GM21717 (cell line): ENCODE results near the gene OBP2B.

Source experiments
- ATAC-seq: cut with Tn5 transposase; IDR thresholded peaks from one replicate; pipeline ENCODE4 v1.9.1; 2021; ENCODE audit warnings: mild to moderate bottlenecking, moderate library complexity; ENCODE audit not compliant: unreplicated experiment

Gene OBP2B

DNA sequence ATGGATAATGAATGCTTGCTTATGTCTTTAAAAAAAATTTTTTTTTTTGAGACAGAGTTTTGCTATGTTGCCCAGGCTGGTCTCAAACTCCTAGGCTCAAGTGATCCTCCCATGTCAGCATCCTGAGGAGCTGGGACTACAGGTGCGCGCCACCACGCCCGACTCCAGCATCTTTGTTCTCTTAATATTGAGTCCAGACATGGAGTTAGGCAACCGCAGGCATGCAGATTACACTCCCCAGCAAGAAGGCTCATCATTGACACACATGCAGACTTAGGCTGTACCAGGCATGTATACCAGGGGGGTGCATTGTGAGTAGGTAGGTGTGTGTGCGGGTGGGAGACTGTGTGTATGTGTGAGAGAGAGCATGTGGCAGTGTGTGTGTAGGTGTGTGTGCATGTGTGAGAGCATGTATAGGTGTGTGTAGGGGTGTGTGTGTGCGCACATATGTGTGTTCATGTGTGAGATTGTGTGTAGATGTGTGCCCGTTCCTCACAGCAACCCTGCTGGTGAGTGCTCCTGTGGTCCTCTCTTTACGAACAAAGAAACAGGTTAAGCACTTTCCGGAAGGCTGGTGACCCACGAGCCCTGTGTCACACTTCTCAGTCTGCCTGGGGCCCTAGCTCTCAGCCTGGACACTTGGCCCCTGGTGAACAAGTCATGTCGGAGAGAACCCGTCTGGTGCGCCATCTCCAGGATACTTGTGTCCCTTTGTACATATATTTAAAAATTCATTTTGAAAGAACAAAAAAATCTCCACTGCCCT is 6.2 kb downstream of the OBP2B start:
- ATAC-seq = no peak

DNA sequence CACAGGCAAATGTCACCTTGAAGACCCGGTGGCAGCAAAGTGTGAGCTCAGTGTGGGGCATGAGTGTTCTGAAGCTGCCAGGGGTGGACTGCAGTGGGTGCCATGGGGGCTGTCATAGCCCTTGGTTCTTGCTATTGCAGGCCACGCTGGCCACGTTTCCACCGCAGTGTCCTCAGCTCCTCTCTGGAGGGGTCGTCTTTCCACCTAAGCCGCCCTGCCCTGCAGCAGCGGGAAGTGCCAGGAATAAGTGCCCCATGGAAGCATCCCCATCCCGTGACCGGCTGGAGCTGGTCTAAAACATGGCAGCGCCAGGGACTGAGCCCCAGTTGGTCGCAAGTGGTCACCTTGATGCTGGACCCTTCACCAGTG is 6.9 kb downstream of the OBP2B start:
- ATAC-seq = no peak

DNA sequence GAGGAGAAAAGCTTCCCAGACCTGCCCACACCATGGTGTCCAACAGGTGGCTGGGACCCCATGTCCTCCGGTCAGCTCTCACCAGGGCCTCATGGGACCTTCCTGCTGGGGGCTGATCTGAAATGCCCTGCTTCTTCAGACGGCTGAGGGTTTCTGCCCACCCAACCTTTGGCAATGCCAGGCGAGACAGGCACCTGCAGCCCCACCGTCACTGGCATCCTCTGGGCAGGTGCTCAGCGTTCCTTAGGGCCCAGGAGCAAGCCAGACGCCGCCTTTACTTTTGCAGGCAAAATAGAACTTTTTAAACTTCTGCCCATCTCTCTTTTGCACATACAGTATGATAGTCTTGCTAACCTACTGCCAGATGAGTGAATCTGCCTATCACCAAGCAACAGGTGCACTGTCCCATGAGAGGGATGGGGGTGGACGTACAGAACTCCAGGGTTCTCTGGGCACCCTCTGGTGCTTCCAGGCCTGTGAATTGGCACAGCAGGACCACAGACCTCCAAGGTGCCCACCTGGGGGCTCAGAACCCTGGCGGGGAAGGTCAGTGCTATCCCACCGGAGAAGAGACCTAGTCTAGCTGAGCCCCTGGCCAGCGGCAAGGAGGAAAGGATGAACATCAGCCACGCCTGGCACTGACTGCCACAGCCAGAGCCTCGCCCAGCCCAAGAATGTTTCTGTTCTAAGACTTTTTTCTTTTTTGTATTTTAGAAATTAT is 7.5 kb downstream of the OBP2B start:
- ATAC-seq = no peak

- ATAC-seq = no peak
Measured at GRCh38 chr9:133200631-133201030, 8.4 kb downstream of the OBP2B start.

DNA sequence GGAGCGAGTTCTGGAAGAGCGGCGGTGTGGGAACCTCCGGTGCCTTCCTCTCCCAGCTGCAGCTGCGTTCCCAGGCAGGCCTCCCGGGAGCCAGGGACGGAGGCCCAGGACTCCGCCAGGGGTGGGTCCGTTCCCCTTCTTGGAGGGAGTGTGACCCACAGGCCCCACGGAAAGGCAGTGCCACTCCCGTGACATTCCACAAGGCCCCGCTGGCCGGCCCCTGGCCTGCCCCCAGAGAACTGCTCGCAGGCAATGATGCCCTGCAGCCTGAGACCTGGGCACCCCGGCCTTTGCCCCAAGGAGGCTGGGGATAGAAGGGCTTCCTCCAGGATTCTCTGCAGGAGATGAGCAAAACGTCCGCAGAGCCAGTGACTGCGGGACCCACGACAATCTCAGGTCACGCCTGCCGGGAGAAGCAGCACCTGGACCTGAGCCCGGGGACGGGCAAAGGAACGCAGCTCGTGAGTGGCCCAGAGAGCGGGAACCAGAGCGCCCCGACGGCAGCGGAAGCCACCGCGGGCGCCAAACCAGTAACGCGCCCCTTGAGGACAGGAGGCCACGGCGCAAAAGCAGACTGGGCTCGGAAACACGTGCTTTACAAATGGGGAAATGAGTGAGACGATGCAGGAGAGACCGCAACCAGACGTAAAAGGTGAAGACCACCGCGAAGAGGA is 9.3 kb downstream of the OBP2B start:
- ATAC-seq = no peak

DNA sequence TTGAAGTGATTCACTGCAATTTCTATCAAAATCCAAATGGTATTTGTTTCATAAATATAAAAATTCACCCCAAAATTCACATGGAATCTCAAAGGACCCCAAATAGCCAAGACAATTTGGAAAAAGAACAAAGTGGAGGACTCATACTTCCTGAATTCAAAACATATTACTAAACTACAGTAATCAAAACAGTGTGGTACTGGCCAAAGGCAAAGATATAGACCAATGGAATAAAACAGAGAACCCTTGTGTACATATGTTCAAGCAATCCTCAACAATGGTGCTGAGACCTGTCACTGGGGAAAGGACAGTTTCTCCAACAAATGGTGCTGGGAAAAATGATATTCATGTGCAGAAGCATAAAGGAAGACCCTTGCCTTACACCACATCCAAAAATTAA is 14.0 kb downstream of the OBP2B start:
- ATAC-seq = no peak

DNA sequence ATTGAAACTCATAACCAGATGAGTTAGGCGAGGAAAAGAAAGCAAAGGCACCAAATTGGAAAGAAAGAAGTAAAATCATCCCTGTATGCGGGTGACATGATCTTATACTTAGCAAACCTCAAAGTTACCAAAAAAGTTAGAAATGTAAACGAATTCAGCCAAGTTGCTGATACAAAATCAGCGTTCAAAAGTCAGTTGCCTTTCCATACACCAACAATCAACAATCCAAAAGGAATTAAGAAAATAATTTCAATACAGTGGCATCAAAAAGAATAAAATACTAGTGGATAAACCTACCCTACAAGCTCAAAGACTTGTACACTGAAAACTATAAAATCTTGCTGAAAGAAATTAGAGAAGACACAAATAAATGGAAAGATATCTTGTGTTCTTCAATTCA is 14.5 kb downstream of the OBP2B start:
- ATAC-seq = no peak

DNA sequence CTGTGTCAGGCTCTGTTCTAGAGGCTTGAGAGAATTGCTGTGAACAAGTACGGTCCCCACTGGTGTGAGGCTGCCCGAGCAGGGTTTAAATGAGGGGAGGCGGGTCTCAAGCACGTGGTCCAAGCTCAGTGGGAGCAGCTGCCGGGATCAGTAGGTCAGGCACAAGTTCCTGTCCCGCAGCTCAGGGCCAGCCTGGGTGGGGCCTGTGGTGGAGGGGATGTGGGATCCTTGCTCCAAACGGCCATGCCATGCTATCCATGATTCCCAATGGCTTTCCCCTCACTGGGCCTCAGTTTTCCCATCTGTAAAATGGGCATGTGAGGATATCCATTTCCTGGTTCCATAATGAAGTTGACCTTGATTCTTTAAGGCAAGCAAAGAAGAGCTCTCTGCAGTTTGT is 17.1 kb downstream of the OBP2B start:
- no peak for ATAC-seq

DNA sequence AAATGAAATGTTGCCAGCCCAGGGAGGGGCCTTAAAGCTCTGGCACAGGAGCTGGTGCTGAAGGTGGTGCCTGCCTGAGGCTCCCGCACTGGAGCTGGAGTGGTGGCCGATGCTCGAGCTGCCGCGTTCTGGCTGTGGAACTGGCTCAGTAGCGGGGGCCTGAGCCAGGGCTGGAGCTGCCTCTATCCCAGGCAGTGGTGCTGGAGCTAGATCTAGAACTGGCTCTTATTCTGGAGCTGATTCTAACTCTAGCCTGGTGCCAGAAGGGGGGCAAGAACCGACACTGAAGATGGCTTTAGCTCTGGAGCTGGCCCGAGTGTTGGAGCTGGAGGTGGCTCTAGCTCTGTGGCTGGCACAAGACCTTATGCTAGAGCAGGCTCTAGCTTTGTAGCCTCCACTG is 19.2 kb downstream of the OBP2B start:
- no peak for ATAC-seq

GRCh38 chr9:133188843-133189180 is 20.2 kb downstream of the OBP2B start:
- ATAC-seq = no peak

DNA sequence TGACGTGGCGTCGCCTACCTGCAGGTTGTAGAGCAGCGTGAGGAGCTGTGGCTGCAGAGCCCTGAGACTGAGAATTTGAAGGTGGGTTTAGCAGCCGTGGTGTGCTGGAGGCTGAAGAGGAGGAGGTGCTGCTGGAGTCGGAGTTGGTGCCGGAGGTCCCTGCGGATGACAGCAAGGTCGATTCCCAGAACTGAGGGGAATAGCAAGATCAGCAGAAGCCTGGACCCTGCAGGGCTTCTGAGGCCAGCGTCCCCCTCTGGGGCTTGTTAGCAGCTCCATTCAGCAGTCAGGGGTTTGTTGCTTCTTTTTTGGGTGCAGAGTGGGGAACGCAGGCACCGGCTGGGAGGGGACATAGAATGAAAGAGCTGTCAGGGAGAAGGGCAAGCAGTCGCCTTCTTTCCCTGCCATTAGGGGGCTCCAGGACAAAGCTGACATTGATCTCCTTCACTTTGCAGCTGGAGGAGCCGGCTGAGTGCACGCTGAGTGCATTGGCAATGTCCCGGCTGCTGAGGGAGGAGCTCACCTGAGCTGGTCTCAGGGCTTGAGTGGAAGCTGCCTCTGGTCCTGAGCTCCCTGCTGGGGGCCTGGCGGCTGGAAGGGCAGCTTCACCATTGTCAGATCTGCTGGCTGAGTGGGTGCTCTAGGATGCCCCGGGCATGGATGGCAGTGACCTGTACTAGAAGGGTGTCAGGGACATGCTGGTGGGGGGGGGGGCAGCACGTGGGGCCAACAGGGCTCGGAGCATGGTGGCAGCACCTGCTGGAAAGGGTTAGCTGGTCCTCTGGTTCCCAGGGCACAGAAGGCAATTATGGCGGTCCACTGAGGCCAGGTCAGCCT is 20.8 kb downstream of the OBP2B start:
- ATAC-seq = no peak

GRCh38 chr9:133187561-133188005 is 21.5 kb downstream of the OBP2B start:
- no peak for ATAC-seq

DNA sequence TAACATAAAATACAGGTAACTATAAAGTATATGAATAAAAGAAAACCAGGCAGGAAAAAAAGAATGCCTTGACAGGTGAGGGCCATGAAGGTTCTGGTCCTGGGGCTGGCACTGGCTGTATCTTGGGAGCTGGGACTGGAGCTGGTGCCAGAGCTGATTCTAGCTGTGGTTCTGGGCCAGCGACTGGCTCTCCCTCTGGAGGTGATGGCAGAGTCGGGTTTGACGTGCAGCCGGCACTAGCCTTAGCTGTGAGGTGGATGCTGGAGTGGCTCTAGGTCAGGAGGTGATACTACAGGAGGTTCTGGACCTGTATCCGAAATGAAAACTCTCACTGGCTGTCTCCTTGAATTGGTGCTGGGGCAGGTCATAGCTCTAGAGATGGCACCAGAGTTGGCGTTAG is 22.3 kb downstream of the OBP2B start:
- no peak for ATAC-seq

DNA sequence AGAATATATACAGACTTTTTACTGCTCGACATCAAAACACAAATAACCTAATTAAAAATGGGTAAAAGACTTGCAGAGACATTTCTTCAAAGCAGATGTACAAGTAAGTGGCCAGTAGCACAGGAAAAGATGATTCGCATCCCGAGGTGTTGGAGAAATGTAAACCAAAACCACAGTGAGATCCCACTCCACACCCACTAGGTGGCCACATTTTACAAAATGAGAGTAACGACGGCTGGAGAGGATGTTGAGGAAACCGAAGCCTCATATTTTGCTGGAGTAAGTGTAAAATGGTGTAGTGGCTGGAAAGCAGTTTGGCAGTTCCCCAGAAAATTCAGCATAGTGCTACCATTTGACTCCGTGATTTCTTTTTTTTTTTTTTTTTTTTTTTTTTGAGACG is 24.1 kb downstream of the OBP2B start:
- no peak for ATAC-seq

- ATAC-seq = no peak
Measured at GRCh38 chr9:133182151-133182550, 26.9 kb downstream of the OBP2B start.

DNA sequence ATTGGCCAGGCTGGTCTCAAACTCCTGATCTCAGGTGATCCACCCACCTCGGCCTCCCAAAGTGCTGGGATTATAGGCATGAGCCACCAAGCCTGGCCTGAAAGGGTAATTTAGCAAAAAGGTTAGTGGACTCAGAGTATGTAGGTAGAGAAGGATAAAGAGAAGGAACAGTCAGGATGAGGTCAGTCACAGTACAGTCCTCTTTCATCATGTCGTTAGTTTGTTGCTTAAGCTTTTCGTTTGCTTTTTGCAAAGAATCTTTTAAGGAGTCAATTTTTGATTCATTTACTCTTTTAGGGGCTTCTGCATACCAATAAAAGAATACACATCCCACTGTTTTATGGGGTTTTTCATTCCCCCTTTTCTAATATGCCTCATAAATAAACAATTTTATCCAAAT is 27.5 kb downstream of the OBP2B start:
- ATAC-seq = no peak

- ATAC-seq = no peak
Measured at GRCh38 chr9:133180953-133181352, 28.1 kb downstream of the OBP2B start.

GRCh38 chr9:133173056-133173455 is 36.0 kb downstream of the OBP2B start:
- ATAC-seq = no peak

GRCh38 chr9:133171161-133171961 is 37.7 kb downstream of the OBP2B start:
- no peak for ATAC-seq

- ATAC-seq = no peak
Measured at GRCh38 chr9:133170716-133171115, 38.3 kb downstream of the OBP2B start.
